ENCODE measurements around the gene SGSM1.

Gene SGSM1

GRCh38 chr22:24805790-24806662 is at the start of gene SGSM1:
Gene SGSM1, plus strand, starts transcription at chr22:24806211. Its CDS starts 115 bp downstream, at chr22:24806326.
- DNase-seq (ENCODE audit: low spot score), result peak; percentile 81

DNA sequence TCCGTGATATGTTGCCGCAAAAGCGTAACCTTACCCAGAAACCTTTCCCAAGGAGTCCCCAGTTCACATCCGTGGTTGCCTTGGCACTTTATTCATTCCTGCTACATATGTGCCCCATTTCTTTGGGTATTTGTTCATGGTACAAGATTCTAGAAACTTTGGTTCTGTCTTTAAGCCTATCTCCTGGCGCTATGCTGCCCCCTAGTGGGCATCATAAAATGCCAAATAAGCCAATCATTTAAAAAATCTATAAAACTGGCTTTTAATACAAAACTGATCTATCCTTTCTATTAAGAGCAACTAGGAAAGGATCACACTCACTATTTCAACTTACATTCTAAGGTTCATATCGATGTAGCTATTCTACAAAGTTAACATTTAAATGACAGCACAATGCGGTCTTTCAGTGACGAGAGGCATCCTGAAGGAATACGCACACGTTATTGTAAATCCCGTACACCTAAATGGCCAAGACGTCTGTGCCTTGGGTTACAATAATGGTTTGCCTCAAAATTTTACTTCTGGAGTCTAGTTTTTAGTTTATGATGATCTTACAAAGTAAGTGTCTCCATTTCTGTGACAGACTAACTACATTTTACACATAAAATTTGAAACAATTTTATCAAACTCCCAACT is 47.7 kb upstream of the SGSM1 start:
- peak; percentile 61 for DNase-seq (ENCODE audit: low spot score)

DNA sequence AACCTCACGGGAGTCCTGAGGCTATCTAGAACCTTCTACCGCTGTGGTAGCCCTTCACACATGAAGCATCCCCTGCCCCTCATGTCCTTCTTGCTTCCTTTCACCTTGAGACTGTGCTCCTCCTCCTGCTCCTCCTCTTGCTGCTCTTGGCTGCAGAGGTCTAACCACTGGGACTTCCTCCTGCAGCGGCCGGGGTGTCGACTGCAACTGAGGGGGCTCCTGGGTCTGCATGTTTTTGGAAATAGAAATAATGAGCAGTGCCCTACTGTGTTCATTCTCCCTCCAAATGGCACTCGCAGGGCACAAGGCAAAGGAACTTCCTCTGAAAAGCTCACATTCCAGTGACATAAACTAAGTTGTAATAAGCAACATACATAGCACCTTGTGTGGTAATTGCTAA is 46.2 kb upstream of the SGSM1 start:
- no peak for DNase-seq (ENCODE audit: low spot score)

- no peak for DNase-seq (ENCODE audit: low spot score)
These were observed 45.2 kb upstream of the SGSM1 start for GRCh38 chr22:24760708-24761306.

DNA sequence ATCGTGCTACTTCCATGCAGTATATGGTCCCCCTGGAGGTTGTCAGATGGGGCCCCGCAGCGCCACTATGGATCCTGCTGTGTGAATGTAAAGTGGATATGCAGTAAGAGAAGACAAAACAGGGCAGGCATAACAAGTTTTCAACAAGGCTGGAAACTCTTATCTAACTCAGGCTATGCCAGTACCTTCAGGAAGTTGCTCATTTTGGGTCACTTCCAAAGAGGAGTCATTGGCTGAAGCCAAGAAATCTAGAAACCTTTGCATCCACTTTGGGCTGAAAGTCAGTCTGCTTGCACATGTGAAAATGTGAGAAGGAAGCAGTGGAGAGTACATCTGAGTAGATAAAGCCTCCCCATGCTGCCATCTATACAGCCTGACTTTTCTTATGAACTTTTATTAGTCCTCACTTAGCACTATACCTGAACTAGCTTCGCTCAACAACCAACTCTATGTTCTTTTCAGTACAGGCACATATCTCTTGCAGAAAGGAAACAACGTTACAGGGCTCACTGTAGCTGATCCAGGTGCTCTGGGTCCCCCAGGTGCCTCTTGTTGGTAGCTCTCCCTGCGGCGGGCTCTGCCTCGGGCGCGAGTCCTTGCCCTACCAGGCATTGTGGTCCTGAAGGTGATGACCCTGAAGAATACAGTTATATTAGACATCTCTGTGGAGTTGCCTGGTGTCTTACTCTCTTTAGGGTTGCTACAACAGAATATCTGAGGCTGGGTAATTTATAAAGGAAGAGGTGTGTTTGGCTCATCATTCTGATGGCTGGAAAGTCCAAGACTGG is 43.9 kb upstream of the SGSM1 start:
- no peak for DNase-seq (ENCODE audit: low spot score)

DNA sequence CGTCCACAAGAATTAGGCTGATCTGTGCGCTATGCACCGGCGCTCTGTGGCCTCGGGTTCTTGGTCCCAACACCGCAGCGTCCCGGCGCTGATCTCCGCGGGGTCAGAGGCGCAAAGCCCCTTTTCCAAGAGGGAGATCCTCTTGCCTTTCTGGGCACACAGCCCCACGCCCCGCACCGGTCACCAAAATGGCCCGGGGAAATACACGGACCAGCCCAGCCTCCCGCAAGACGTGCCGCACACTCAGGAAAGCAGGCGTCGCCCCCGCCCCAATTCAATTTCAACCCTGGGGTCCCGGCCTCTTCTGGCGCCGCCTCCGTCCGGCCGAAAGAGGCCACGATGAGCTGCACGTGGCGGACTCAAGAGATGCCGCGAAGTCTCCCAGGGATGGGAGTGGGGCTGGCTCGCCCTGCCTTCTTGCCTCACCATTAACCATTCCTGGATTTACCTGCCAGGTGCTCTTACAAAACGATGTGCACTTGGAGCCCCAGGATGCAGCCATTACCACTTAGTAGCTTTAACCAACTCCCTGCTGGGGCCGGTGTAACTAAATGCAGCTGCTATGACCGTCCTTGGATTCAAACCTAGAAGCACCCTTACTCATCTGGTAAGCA is 42.0 kb upstream of the SGSM1 start:
- DNase-seq (ENCODE audit: low spot score), result no peak

DNA sequence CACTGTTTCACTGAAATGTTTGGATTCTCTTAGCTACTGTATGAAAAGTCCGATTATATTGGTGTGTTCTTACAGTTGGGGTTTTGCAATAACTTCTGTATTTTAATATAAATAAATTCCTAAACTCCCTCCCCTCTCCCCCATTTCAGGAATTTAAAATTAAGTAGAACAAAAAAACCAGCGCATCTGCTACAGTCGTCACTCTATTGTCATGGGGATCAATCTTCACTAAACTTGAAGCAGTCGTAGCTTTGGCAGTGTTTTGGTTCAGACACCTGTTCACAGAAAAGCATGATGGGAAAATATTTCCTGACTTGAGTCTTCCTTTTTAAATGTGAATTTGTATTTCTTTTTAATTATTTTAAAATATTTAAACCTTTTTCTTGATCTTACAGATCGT is 40.8 kb upstream of the SGSM1 start:
- DNase-seq (ENCODE audit: low spot score), result no peak

DNA sequence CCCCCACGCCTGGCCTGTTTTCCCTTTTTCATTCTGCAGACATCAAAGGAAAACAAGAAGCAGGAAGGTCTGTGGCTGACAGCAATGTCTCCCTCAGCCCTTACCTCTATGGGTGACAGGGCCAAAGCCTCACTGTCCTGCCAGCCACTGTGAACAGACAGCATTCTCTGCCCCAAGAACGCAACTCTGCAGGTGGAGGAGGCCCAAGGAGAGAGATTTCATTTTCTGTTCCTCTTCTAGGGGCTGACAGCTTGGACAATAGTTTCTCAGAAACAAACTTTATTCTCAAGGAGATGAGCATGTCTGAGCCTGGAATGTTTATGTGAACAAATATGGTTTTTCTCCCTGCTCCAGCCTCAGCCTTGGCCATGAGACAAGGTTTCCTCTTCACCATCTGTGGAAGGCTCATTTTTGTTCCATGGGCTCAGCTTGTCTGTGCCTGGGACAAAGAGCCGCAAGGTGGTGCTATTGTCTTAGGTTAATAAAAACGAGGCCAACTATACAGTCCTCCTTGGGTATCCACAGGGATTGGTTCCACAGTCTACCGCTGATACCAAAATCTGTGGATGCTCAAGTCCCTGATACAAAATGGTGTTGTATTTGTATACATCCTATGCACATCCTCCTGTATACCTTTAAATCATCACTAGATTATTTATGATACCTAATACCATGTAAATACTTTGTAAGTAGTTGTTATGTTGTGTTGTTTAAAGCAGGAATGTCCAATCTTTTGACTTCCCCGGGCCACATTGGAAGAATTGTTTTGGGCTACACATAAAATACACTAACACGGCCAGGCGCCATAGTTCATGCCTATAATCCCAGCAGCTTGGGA is 37.3 kb upstream of the SGSM1 start:
- DNase-seq (ENCODE audit: low spot score), result peak; percentile 70

DNA sequence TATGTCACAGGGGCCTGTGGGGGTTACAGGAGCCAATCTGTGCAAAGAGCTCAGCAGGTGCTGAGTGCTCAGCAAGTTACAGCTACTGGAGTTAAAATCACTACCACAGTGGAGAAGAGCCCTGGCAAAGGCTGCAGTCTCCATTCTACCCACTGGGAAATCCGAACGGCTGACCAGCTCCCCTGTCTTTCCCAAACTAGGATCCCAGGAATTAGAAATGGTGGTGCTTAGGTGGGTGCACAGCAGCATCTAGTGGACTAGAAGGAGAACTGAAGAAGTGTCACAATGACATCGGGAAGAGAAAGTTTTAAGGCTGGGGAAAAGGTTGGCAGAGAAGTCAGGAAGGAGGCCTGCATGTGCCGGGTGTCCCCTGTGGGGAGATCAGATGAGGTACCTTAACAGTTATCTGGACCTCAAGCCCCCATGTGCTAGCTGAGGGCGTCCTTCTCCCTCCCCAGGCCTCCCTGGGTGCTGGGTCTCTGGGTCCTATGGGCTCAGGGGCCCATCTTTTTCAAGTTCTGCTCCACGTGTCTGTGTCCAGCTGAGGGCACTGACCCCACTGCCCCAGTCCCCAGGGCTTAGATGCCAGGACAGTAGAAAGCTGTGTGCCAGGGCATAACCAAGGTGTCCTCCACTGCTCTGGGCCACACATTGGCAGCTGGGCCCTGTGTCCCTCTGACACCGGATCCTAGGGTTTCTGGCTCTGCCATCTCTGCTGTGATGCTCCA is 33.4 kb upstream of the SGSM1 start:
- peak; percentile 24 for DNase-seq (ENCODE audit: low spot score)

DNA sequence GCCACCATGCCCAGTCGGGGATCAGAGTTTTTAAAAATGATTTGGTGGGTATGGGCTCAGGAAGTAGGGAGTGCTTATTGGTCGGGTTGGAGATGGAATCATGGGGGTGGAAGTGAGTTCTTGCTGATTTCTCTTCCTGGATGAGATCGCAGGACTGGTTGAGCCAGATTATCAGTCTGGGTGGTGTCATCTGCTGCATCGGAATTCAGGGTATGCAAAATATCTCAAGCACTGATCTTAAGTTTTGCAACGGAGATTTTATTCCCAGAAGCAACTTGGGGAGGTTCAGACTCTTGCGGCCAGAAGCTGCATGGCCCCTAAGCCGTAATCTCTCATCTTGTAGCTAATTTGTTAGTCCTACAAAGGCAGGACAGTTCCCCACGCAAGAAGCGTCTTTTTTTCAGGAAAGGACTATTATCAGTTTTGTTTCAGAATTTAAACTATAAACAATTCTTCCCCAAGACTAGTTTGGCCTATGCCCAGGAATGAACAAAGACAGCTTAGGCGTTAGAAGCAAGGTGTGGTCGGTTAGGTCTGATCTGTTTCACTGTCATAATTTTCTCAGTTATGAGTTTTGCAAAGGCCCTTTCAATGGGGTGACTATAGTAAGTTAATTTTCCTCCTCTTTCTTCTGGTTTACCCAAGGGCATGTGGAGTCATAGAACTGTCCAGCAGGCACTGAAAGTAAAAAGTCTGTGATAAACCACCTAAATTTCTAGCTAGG is 30.1 kb upstream of the SGSM1 start:
- no peak for DNase-seq (ENCODE audit: low spot score)

DNA sequence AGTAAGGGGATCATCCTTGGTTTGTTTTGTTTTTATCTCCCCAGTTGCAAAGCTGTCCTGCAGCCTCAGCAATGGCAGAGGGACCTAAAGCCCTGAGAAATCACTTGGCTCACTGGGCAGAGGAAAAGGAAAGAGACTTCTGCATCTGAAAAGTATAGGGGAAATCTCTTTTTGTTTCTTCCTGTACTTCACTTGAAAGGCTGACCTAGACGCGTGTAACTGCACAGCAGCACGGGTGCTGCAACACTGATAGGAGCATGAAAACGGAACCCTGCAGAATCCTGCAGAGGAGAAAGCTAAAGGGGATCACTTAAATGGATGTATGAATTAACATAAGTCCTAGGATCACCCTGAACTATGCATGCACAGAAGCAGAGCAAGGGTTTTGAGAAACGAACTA is 29.5 kb upstream of the SGSM1 start:
- no peak for DNase-seq (ENCODE audit: low spot score)

DNA sequence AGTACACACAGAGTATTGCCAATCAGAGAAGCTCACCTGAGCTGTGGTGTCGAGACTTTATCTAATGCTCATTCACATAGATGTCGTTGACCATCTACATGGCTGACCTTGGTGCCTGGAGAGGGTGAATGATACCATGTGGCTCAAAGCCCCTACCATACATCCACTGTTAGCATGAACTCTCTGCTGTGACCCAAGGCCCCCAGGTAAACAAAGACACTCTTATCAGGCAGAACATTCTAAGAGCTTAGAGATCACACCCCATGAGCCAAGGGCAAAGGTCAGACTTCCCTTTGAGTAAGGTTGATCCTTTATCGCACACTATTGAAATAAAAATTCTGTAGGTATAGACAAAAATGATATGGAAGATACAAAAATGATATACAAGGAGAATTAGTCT is 16.5 kb upstream of the SGSM1 start:
- no peak for DNase-seq (ENCODE audit: low spot score)

GRCh38 chr22:24791362-24791761 is 14.6 kb upstream of the SGSM1 start:
- DNase-seq (ENCODE audit: low spot score), result no peak

- no peak for DNase-seq (ENCODE audit: low spot score)
These were observed 10.0 kb upstream of the SGSM1 start for GRCh38 chr22:24796056-24796455.

GRCh38 chr22:24796860-24797259 is 9.2 kb upstream of the SGSM1 start:
- DNase-seq (ENCODE audit: low spot score), result no peak

- no peak for DNase-seq (ENCODE audit: low spot score)
These were observed 4.0 kb upstream of the SGSM1 start for GRCh38 chr22:24801901-24802465.

- peak; percentile 70 for DNase-seq (ENCODE audit: low spot score)
These were observed 2.9 kb upstream of the SGSM1 start for GRCh38 chr22:24803064-24803542.

DNA sequence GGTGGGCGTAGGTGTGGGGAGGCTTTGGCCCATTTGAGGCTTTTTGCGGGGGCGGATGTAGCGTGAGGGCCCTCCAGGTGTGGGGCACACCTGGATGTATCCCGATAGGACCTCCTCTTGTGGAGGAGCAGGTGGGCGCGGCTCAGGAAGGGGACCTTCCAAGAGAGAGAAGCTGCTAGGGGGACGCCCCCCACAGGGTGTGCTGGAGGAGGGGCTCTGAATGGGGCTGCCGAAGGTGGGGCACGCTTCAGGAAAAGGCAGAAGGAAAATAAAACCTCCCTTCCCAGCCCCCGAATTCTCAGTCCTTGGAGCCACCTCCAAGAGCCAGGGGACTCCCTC is 621 bp downstream of the SGSM1 start:
- DNase-seq (ENCODE audit: low spot score), result no peak

DNA sequence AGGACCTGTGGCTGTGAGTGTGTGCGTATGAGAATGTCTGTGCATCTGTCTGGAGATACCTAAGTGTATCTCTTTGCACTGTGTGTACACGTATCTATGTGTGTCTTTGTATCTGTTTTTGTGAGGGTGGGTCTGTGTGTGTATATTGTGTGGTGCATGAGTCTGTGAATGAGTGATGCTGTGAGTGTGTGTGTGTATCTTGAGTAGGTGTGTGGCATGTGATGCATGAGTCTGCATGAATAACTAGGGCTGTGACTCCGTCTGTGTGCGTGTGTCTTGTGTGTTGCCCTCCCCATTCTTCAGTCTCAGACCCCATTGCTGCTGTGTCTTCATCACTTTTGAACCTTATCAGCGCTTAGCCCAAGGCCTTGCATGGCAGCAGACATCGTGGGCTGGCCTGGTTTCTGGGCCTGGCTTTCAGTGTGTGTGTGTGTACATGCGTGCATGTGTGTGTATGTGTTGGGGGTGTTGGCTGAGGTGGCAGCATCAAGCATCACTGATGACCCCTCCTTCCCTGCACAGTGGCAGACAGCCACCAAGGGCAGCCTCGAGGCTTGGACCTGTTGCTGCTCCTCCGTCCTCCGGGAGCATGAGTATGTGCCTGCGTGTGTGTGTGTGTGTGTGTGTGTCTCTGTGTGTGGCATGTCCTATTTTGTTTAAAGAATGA is 1.4 kb downstream of the SGSM1 start:
- peak; percentile 52 for DNase-seq (ENCODE audit: low spot score)

All from Ammon's horn (tissue), 1 donor.